DND-41 (cell line): ENCODE data around the gene PCNX2.

ENCODE experiments used
- ATAC-seq: fragments of 200-7000 bp; cut with Tn5 transposase; 3 replicates; pipeline ENCODE4 v1.9.1; 2021; ENCODE audit warnings: low read depth; ENCODE audit not compliant: insufficient read depth
- DNase-seq: peaks from one replicate; pipeline ENCODE4 v3.0.0-alpha.2; 2020
- H2AFZ ChIP-seq: 2 replicates; pipeline ENCODE4 v1.6.0; 2012; ENCODE audit warnings: low read depth, low read length
- H3K27ac ChIP-seq: 2 replicates; pipeline ENCODE4 v1.5.1; 2012; ENCODE audit warnings: low read length, inconsistent platforms
- H3K27me3 ChIP-seq: fragments of 200-600 bp; sonication (generic); 2 replicates; pipeline ENCODE4 v1.6.0; 2012; ENCODE audit warnings: low read length, mild to moderate bottlenecking, inconsistent platforms; ENCODE audit not compliant: insufficient read depth, poor library complexity
- H3K36me3 ChIP-seq: 2 replicates; pipeline ENCODE4 v1.5.1; 2012; ENCODE audit warnings: low read length, inconsistent platforms; ENCODE audit not compliant: insufficient read depth
- H3K4me1 ChIP-seq: 2 replicates; pipeline ENCODE4 v1.5.1; 2012; ENCODE audit warnings: mild to moderate bottlenecking, low read length; ENCODE audit not compliant: insufficient read depth
- H3K4me2 ChIP-seq: 2 replicates; pipeline ENCODE4 v1.6.0; 2012; ENCODE audit warnings: mild to moderate bottlenecking, moderate library complexity, low read length, inconsistent platforms; ENCODE audit not compliant: insufficient read depth
- H3K4me3 ChIP-seq, 2 experiments: fragments of 200-600 bp in 1 of 2; shearing (Covaris generic) in 1 of 2; 2 replicates each; pipeline ENCODE4 v1.5.1; 2012 to 2016; ENCODE audit warnings: inconsistent platforms in 2 of 2, low read length in 2 of 2, mild to moderate bottlenecking in 2 of 2, low read depth in 1 of 2, moderate library complexity in 1 of 2
- H3K79me2 ChIP-seq: 2 replicates; pipeline ENCODE4 v1.6.0; 2012; ENCODE audit warnings: low read length, inconsistent platforms; ENCODE audit not compliant: insufficient read depth
- H3K9ac ChIP-seq: 2 replicates; pipeline ENCODE4 v1.6.0; 2012; ENCODE audit warnings: low read depth, mild to moderate bottlenecking, inconsistent platforms, low read length, moderate library complexity
- H3K9me3 ChIP-seq: 2 replicates; pipeline ENCODE4 v1.5.1; 2012; ENCODE audit warnings: low read length, moderate library complexity, mild to moderate bottlenecking, inconsistent platforms; ENCODE audit not compliant: insufficient read depth, severe bottlenecking
- H4K20me1 ChIP-seq: 2 replicates; pipeline ENCODE4 v1.6.0; 2012; ENCODE audit warnings: low read length; ENCODE audit not compliant: insufficient read depth
- EZH2 ChIP-seq: IDR thresholded peaks from 3 replicates; pipeline ENCODE4 v1.6.1; 2012; ENCODE audit warnings: borderline replicate concordance, low read depth, mild to moderate bottlenecking, moderate library complexity, low read length, inconsistent platforms; ENCODE audit not compliant: severe bottlenecking
- TF ChIP-seq, protein P1 (sequence below): IDR thresholded peaks from 2 replicates; pipeline ENCODE4 v1.5.1; 2012; ENCODE audit warnings: borderline replicate concordance, low read length, moderate library complexity, mild to moderate bottlenecking; ENCODE audit not compliant: poor library complexity, severe bottlenecking; ENCODE audit errors: extremely low read depth

Gene PCNX2

DNA sequence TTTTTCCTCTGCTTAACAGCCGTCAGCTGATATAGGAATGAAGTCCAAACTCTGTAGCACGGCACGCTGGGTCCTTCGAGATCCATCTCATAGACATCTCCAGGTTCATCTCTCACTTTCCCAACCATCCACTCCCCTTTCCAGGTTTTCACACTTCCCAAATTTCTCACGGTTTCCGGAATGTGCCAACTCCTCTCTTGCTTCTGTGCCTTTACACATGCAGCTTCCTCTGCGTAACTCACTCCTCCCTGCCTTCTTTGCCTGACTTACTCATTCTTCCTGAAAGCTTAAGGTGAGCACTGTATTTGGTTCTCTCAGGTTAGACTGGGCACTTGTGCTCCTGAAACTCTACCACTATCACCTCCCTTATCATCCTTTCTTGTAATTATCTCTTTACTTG is 168.4 kb downstream of the PCNX2 start:
- no peaks in the 10 kb centered on the region for H3K79me2 ChIP-seq
- no peak for ATAC-seq
- TF ChIP-seq, protein P1, sequence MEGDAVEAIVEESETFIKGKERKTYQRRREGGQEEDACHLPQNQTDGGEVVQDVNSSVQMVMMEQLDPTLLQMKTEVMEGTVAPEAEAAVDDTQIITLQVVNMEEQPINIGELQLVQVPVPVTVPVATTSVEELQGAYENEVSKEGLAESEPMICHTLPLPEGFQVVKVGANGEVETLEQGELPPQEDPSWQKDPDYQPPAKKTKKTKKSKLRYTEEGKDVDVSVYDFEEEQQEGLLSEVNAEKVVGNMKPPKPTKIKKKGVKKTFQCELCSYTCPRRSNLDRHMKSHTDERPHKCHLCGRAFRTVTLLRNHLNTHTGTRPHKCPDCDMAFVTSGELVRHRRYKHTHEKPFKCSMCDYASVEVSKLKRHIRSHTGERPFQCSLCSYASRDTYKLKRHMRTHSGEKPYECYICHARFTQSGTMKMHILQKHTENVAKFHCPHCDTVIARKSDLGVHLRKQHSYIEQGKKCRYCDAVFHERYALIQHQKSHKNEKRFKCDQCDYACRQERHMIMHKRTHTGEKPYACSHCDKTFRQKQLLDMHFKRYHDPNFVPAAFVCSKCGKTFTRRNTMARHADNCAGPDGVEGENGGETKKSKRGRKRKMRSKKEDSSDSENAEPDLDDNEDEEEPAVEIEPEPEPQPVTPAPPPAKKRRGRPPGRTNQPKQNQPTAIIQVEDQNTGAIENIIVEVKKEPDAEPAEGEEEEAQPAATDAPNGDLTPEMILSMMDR: no peak
- TF ChIP-seq EZH2: no peak
- 0 out of 2 replicates have a peak, but pooled peaks cover 7% of the 10 kb centered on the region for H3K36me3 ChIP-seq
- no peak overlapping the region for H3K4me2 ChIP-seq
- H3K9ac ChIP-seq: no peak overlapping the region
- no peaks in the 10 kb centered on the region for H3K9me3 ChIP-seq
- no peak overlapping the region for H3K4me3 ChIP-seq
- no peak overlapping the region for H3K27ac ChIP-seq
- H3K27me3 ChIP-seq: no peaks in the 10 kb centered on the region
- no peaks in the 10 kb centered on the region for H3K4me1 ChIP-seq
- no peak for DNase-seq
- no peaks in the 10 kb centered on the region for H4K20me1 ChIP-seq
- H2AFZ ChIP-seq: no peak overlapping the region

DNA sequence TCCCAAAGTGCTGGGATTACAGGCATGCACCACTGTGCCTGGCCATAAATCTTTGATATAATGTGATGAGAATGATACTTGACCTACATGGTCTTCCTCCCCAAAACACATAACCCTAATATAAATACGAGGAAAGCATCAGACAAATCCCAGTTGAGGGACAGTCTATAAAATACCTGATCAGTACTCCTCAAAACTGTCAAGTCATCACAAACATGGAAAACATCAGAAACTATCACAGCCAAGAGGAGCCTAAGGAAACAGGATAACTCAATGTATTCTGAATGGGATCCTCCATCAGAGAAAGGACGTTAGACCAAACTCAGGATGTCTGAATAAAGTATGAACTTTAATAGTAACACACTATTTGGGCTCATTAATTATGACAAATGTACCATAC is 172.7 kb downstream of the PCNX2 start:
- Histone ChIP-seq H3K27ac (no peak overlapping the region), H3K36me3 (no peaks in the 10 kb centered on the region), H3K4me3 (no peak overlapping the region), H3K4me1 (no peaks in the 10 kb centered on the region), H3K79me2 (no peaks in the 10 kb centered on the region), H3K27me3 (no peaks in the 10 kb centered on the region), H3K9ac (no peak overlapping the region), H2AFZ (no peak overlapping the region), H3K4me2 (no peak overlapping the region), H3K9me3 (no peaks in the 10 kb centered on the region), H4K20me1 (no peaks in the 10 kb centered on the region)
- no peak for TF ChIP-seq EZH2
- TF ChIP-seq, protein P1: no peak
- ATAC-seq (no peak), DNase-seq (no peak)

DNA sequence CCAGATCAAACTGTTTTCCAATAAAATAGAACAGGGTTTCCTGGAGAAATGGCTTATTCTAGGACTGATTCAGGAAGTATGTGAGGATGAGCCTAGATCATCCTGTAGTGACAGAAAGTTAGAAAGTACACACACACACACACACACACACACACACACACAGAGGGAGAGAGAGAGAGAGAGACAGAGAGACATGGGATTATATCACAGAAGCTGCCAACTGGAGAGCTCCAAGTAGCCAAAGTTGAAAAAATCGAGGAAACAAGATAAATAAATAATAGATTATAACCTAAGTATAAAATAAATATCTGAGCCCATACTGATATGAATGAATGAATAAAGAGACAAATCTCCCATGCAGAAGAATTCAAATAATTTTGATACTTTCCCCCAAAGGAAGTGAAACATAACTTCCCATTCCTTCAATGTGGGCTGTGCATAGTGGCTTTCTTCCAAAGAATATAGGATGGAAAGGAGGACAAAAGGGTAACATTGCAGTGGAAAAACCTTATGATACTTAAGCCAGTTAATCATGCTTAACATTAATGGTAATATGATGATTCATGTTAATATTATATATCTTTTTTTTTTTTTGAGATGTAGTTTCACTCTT is 173.5 kb downstream of the PCNX2 start:
- Histone ChIP-seq H3K36me3 (no peaks in the 10 kb centered on the region), H3K9ac (no peak overlapping the region), H3K27me3 (no peaks in the 10 kb centered on the region), H2AFZ (no peak overlapping the region), H4K20me1 (no peaks in the 10 kb centered on the region), H3K4me2 (no peak overlapping the region), H3K79me2 (no peaks in the 10 kb centered on the region), H3K27ac (no peak overlapping the region), H3K9me3 (no peaks in the 10 kb centered on the region), H3K4me1 (no peaks in the 10 kb centered on the region), H3K4me3 (no peak overlapping the region)
- no peak for DNase-seq
- ATAC-seq: no peak
- TF ChIP-seq, protein P1: no peak
- no peak for TF ChIP-seq EZH2

DNA sequence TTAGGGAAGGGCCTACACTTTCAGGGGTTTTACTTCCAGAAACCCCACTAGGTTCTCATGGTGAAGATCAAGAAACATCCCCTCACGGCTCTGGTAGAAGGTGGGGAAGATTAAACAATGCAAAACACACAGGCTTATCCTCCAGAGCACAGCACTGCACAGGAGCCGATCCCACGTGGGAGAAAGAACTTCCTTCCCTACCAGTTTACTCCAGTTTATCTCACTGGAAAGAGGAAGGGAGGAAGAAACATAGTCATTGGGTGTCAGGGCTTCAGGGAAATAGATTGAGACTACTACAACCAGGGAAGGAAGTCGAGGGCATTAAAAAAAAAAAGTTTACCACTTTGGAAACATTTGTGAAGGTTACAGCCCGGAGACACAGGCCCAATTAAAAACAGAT is 180.7 kb downstream of the PCNX2 start:
- H3K4me3 ChIP-seq: no peak overlapping the region
- H3K27me3 ChIP-seq: no peaks in the 10 kb centered on the region
- H4K20me1 ChIP-seq: no peaks in the 10 kb centered on the region
- no peak overlapping the region for H3K4me2 ChIP-seq
- no peak for DNase-seq
- no peak overlapping the region for H3K27ac ChIP-seq
- no peak overlapping the region for H3K9ac ChIP-seq
- H3K4me1 ChIP-seq: peaks cover 26% of the 10 kb centered on the region
- TF ChIP-seq, protein P1: no peak
- TF ChIP-seq EZH2: no peak
- H3K36me3 ChIP-seq: no peaks in the 10 kb centered on the region
- H2AFZ ChIP-seq: no peak overlapping the region
- no peaks in the 10 kb centered on the region for H3K79me2 ChIP-seq
- ATAC-seq: no peak
- no peaks in the 10 kb centered on the region for H3K9me3 ChIP-seq
